Daoy (cell line): ENCODE data around the gene GADL1. TPM values are rescaled to one million over a fixed set of nuclear protein-coding genes. Genes with fewer than 3 reads are reported as not detected.
A peak's percentile ranks its signal among the peaks of the same experiment; 100 is the strongest.

ENCODE experiments used
- DNase-seq: peaks from one replicate; pipeline ENCODE4 v3.0.0-alpha.2; 2015; ENCODE audit warnings: low read depth
- total RNA-seq: library from RNA; depleted of rRNA; stranded (reverse); fragments of >200 nt; shearing (Covaris generic); gene quantifications from 2 replicates; pipeline ENCODE4 v1.2.3, GENCODE V29; 2014

GADL1 gene
- total RNA-seq, 1 experiment from 2014 or later = not detected

DNA sequence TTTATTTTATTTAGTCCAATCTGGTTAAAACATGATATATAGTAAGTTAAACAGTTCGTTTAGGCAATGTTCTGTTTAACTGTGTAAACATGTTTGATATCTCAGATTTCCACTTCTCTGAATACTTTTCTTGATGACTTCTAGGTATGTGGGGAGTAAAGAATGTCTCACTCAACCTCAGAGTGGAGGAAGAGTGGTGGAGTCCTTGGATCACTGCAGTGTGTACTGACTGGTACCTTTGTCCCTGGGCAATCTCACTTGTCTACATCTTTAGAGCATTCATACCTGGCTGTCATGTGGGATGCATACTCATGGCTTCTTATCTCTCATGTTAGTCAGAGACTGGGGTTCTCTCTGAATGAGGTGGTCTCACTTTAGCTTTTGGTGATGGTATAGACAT is 15.6 kb downstream of the GADL1 start:
- DNase-seq = no peak

DNA sequence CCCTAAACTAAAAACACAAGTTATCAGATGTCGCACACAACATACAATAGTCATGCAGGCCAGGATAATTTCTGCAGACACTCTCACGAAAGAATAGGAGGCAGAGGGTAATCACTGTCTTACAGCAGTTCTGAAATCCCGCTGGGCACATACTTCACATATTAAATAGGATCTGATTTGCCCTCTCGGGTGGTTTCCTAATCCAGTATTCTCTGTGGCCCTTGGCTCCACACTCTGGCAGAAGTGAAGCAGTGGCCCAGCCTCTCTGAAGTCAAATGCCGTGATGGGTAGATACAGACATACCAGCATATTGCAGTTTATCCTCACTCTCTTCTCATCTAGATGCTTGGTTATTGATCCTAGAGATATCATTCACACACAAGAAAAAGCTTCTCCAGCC is 19.0 kb downstream of the GADL1 start:
- no peak for DNase-seq

- DNase-seq = no peak
These were observed 20.8 kb downstream of the GADL1 start for GRCh38 chr3:30873671-30874070.

DNA sequence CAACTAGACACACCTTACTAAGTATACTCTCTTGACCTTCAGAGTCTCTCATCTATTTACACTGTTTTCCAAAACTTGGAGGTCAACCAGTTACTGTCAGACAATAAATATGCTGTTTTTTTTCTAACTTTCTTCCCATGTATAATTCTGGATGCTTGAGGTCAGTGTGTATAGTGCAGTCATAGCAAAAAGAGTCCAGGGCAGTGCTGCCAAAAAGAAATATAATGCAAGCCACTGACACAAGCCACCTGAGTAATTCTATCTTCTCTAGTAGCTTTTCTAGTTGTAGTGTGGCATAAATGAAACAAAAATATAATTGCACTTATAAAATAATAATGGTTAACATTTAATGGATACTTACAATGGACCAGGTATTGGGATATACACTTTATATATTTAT is 21.6 kb downstream of the GADL1 start:
- no peak for DNase-seq

DNA sequence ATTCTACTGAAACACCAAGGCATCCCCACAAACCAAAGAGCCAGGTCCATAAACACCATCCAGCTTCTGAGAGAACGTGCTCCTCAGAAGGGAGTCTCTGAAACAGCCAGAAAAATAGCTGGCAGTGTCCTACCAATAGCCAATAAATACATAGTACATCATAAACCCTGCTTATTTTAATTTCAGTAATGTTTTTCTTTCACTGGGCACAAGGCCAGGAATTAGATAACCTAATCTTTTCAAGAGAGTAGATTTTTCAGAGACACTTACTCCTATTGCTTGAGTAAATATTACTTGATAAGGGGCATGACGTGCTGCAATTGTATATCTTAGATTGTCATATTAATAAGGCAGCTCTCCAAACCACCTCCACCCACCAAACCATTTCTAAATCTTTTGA is 22.7 kb downstream of the GADL1 start:
- DNase-seq = no peak

DNA sequence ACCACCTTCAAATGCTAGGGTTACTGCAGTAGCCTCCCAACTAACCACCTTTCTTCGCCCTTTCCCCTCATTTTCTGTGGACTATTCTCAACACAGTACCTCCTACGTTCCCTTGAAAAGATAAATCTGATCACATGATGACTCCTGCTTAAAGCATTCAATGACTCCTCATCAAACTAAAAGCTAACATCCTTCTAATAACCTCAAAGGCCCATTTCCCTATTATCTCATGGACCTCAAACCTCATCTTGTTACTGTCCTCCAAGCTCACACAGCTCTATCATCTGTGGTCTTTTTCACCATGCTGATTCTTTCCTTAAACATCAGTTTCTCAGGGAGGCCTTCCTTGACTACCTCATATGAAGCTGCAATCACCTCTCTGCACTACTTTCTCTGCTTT is 29.6 kb downstream of the GADL1 start:
- DNase-seq = no peak

GRCh38 chr3:30864132-30864531 is 30.3 kb downstream of the GADL1 start:
- no peak for DNase-seq

DNA sequence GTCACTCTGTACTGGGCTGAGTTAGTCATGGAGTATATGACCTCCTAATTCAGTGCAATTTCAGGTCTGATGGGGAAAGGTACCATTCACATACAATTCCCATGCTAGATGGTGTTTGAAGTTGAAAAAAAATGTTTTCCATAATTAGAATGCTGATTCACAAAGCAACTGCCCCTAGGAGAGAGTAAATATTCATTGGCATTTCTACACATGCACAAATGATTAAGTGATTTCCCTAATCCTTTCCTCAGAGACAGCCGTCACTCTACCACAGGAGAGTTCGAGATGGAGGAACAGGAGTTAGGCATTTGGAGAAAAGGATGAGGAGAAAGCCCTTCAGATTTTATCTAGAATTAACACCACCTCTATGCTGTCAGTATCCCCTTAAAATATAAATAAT is 32.5 kb downstream of the GADL1 start:
- DNase-seq = no peak

GRCh38 chr3:30858894-30859389 is 35.5 kb downstream of the GADL1 start:
- no peak for DNase-seq

- peak; percentile 1 for DNase-seq
These were observed 38.8 kb downstream of the GADL1 start for GRCh38 chr3:30855400-30856292.

DNA sequence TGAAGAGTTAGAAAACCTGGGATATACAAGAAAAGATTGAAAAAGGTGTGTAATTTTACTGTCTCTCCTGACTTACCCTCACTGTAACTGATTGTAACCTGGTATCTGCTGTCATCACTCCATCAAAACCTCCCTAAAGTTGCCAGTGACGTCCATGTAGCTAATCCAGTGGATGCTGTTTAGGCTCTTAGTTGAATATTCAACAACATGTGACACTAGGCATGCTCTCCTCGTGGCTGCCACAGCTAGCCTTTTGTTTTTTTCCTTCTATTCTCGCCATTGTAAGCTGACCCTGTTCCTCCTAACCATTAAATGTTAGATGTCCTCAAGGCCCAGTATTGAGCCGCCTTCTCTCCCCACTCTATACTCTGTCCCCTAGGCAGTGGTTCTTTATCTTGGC is 41.6 kb downstream of the GADL1 start:
- DNase-seq = no peak

GRCh38 chr3:30848087-30848779 is 46.2 kb downstream of the GADL1 start:
- no peak for DNase-seq

- DNase-seq = no peak
These were observed 46.9 kb downstream of the GADL1 start for GRCh38 chr3:30847592-30847991.

- no peak for DNase-seq
These were observed 48.9 kb downstream of the GADL1 start for GRCh38 chr3:30845606-30846005.

DNA sequence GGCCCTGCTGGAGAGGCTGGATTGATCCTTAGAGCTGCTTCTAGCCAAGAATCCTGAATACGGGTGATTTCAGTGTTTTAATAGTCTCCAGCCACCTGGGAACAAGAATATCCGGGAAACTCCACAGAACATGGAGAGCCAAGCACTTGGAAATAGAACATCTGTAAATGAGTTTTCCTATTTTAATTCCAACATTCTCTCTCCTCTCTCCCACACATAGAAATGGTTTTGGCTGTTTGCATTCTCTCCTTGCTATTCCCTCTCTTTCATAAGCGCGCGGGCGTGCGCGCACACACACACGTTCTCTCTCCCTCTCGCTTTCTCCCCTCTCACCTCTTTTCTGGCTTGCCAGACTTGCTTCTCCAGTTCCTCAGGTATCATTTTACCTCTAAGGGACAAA is 50.6 kb downstream of the GADL1 start:
- DNase-seq = no peak

DNA sequence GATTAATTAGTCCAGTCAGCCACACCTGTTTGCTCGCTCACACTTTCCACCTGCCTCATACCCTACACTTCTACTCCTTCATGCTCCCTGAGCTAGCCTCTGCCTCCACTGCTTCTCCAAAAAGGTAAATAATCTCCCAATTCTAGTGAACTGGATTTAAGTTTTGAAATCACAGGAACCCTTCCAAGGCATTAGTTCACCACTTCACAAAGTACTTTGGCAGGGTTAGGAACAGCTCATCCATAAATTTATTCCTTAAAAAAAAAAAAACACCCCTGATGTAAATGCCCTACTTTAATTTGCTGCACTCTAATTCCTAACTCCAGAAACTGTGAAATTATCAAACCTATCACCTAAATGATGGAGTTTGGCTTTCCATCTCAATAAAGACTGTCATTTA is 58.3 kb downstream of the GADL1 start:
- no peak for DNase-seq

GRCh38 chr3:30835667-30836066 is 58.8 kb downstream of the GADL1 start:
- DNase-seq = no peak

GRCh38 chr3:30832961-30833575 is 61.4 kb downstream of the GADL1 start:
- DNase-seq = no peak

DNA sequence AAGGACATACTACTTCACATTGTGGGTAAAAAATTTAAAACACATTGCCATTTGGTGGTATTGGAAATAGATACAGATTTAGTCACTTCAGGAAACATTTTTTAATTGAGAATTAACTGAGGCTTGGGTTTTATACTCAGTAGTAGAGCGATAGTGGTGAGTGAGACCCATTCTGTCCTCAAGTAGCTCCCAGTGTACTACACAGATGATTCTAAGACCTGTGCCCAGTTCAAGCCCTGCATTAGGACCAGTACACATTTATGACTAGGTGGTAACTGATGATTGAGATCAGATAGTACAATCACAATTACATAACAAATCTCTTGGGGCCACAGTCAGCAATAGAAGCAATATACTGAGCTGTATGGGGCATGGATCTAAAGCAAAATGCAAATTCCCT is 67.4 kb downstream of the GADL1 start:
- no peak for DNase-seq

- peak; percentile 1 for DNase-seq
These were observed 67.9 kb downstream of the GADL1 start for GRCh38 chr3:30826531-30826942.

GRCh38 chr3:30819067-30819798 is 75.2 kb downstream of the GADL1 start:
- DNase-seq = no peak

DNA sequence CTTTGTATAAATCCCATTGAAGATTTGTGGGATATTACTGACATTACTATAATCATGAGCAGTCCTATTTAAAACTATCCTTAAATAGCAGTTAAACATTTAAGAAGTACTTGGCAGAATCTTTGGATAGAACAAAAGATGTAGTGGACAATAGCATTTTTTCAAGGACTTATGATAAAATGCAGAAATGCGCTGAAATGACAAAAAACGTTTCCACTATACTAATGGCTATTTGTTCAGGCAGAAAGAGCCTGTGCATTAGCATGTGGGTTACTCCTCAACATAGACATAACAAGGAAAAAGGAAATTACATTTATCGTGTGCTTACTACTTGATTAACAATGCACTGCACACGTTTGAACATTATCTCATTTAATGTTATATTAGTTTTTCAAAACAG is 80.7 kb downstream of the GADL1 start:
- DNase-seq = no peak
